Measurements from ENCODE around the gene STXBP6.

DNA sequence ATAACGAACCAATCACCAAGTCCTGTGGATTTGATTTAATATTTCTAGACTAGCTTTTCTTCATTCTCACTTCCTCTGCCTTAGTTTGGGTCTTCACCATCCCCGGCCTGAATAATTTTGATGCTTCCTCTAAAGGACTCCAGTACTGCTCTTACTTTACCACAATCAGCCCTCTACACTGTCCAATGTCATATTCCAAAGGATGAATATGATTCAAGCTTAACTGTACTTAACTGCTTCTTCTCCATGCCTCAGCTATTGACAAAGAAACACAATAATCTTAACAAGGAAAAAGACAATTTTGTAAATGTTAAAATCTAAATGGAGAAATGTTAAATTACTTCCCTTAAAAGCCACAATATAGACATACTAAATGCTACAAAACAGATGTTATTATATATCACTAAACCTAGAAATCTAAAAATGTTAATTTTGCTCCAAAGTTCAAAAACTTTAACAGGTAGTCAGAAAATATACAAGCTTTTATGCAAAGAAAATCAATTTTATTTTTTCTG lies 70.2 kb downstream of the STXBP6 start:
- TF ChIP-seq EP300 (conservative IDR thresholded peaks at IDR 0.05; ENCODE audit: poor library complexity, severe bottlenecking) (no peak), CTCF (IDR thresholded peaks at IDR 0.05; ENCODE audit: poor library complexity, severe bottlenecking) (no peak)

Data from neural cell (in vitro differentiated cells).